GM21717 (cell line): ENCODE measurements around the gene FAM107A.

Experiments
- ATAC-seq: cut with Tn5 transposase; IDR thresholded peaks from one replicate; pipeline ENCODE4 v1.9.1; 2021; ENCODE audit warnings: mild to moderate bottlenecking, moderate library complexity; ENCODE audit not compliant: unreplicated experiment

The FAM107A gene

GRCh38 chr3:58520403-58521335 is 56.5 kb downstream of the FAM107A start:
- no peak for ATAC-seq

GRCh38 chr3:58519668-58520402 is 57.4 kb downstream of the FAM107A start:
- no peak for ATAC-seq

GRCh38 chr3:58518291-58518789 is 58.9 kb downstream of the FAM107A start:
- no peak for ATAC-seq

- no peak for ATAC-seq
Observed at GRCh38 chr3:58514405-58514804, 62.8 kb downstream of the FAM107A start.
